SK-N-MC (cell line): ENCODE results near the gene ACOX1.

Experiments
- EZH2 ChIP-seq: fragments of 200-600 bp; sonication (generic); IDR thresholded peaks from one replicate; pipeline ENCODE4 v1.6.1; 2017; ENCODE audit warnings: antibody characterized with exemption
- POLR2AphosphoS5 ChIP-seq: IDR thresholded peaks from 2 replicates; pipeline ENCODE4 v1.6.1; 2012; ENCODE audit warnings: mild to moderate bottlenecking, low read depth, low read length, borderline replicate concordance

DNA sequence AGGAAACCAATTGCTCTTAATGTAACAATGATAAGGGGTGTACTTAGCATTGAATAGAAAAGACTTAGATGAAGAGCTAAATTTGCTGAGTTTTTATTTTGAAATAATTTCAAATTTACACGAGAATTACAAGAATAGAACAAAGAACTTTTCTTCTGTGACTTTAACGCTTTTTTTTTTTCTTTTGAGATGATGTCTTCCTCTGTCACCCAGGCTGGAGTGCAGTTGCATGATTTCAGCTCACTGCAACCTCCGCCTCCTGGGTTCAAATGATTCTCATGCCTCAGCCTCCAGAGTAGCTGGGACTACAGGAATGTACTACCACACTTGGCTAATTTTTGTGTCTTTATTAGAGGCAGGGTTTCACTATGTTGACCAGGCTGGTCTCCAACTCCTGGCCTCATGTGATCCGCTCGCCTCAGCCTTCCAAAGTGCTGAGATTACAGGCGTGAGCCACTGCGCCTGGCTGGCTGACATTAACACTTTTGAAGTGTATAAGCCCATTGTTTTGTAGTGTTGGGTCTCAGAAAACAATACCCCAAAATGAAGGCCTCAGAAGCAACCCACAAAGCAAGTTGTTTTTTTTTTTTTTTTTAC, 2.2 kb upstream of the ACOX1 start:
- TF ChIP-seq POLR2AphosphoS5 (no peak), EZH2 (no peak)
